A673 (cell line): ENCODE data around the gene C8A. TPM values are rescaled to one million over a fixed set of nuclear protein-coding genes. Genes with fewer than 3 reads are reported as not detected.

Experiments
- BruUV-seq: library from RNA; stranded (reverse); fragments of 400-500 nt; replicated peaks from 2 replicates; lab custom pipeline; 2021; lab: Mats Ljungman, UMichigan
- CTCF ChIA-PET: fragments of 300-600 bp; sonication (Branson Sonifier 250); formaldehyde crosslinking; loops from one replicate; lab custom pipeline; 2022; ENCODE audit warnings: antibody characterized with exemption; lab: Charles Lee
- POLR2A ChIA-PET: fragments of 300-600 bp; sonication (Branson Sonifier 250); formaldehyde crosslinking; loops from one replicate; lab custom pipeline; 2022; ENCODE audit warnings: antibody characterized with exemption; ENCODE audit not compliant: low non-redundant PET; lab: Charles Lee
- DNase-seq: peaks from one replicate; pipeline ENCODE4 v3.0.0-alpha.2; 2015; ENCODE audit warnings: low spot score
- H3K27ac ChIP-seq: fragments of 200-600 bp; sonication (generic); 2 replicates; pipeline ENCODE4 v1.5.1; 2016; ENCODE audit warnings: mixed run types, low read depth, mild to moderate bottlenecking, mixed read lengths, antibody characterized with exemption, low read length; ENCODE audit not compliant: poor library complexity, severe bottlenecking
- H3K27me3 ChIP-seq: fragments of 200-600 bp; sonication (generic); replicated peaks from 2 replicates; pipeline ENCODE4 v1.6.1; 2017; ENCODE audit warnings: mixed run types, low read depth, mild to moderate bottlenecking, mixed read lengths, antibody characterized with exemption, low read length; ENCODE audit not compliant: insufficient read depth, poor library complexity
- H3K36me3 ChIP-seq: fragments of 200-600 bp; sonication (generic); 2 replicates; pipeline ENCODE4 v1.6.1; 2016; ENCODE audit warnings: mixed run types, mild to moderate bottlenecking, mixed read lengths, antibody characterized with exemption, low read length; ENCODE audit not compliant: insufficient read depth, poor library complexity, severe bottlenecking
- H3K4me1 ChIP-seq: fragments of 200-600 bp; sonication (generic); 2 replicates; pipeline ENCODE4 v1.6.1; 2017; ENCODE audit warnings: mixed run types, mild to moderate bottlenecking, mixed read lengths, antibody characterized with exemption, low read length; ENCODE audit not compliant: insufficient read depth, poor library complexity, severe bottlenecking
- H3K4me3 ChIP-seq: fragments of 200-600 bp; sonication (generic); 2 replicates; pipeline ENCODE4 v1.5.1; 2016; ENCODE audit warnings: low read depth, mixed run types, mild to moderate bottlenecking, mixed read lengths, low read length; ENCODE audit not compliant: poor library complexity, severe bottlenecking
- H3K9me3 ChIP-seq: fragments of 200-600 bp; sonication (generic); 2 replicates; pipeline ENCODE4 v1.6.1; 2016; ENCODE audit warnings: mixed run types, low read depth, mild to moderate bottlenecking, mixed read lengths, antibody characterized with exemption, low read length; ENCODE audit not compliant: poor library complexity, severe bottlenecking
- CTCF ChIP-seq: fragments of 300-800, 200-600 bp; sonication (generic); conservative IDR thresholded peaks from 2 replicates; pipeline ENCODE4 v1.5.1; 2017; ENCODE audit warnings: low read depth, mild to moderate bottlenecking, antibody characterized with exemption, low read length, moderate library complexity, mixed read lengths
- EZH2 ChIP-seq: fragments of 200-600 bp; sonication (generic); IDR thresholded peaks from 2 replicates; pipeline ENCODE4 v1.6.1; 2017; ENCODE audit warnings: borderline replicate concordance, low read depth, mild to moderate bottlenecking, mixed read lengths, antibody characterized with exemption, low read length; ENCODE audit not compliant: poor library complexity, severe bottlenecking
- intact Hi-C: fragments of 100-400 bp; cut with micrococcal nuclease; formaldehyde crosslinking; loops from one replicate; pipeline ENCODE4 v1.10.0; 2022; ENCODE audit not compliant: unreplicated experiment
- total RNA-seq: library from RNA; stranded (reverse); gene quantifications from 2 replicates; pipeline ENCODE4 v1.2.3, GENCODE V29; 2021

C8A gene
- total RNA-seq, 1 experiment from 2014 or later, result not detected

GRCh38 chr1:56915960-56916359, 61.4 kb downstream of the C8A start:
- intact Hi-C loops, result no loop called here
- CTCF ChIA-PET, result no interaction called here
- POLR2A ChIA-PET, result interaction anchor here (0.6 kb wide), 1 partner anchor 1305 kb away, joined by 3 read pairs; no protein-coding TSS in a partner anchor
- H3K4me3 ChIP-seq, result no peak overlapping the region
- DNase-seq, result no peak
- H3K4me1 ChIP-seq, result peaks cover 7% of the 10 kb centered on the region
- no peak overlapping the region for H3K27ac ChIP-seq
- no peaks in the 10 kb centered on the region for H3K36me3 ChIP-seq
- H3K9me3 ChIP-seq, result no peaks in the 10 kb centered on the region
- TF ChIP-seq CTCF (no peak), EZH2 (no peak)
- H3K27me3 ChIP-seq, result no peaks in the 10 kb centered on the region
- BruUV-seq, result no TSS peak

- H3K36me3 ChIP-seq, result no peaks in the 10 kb centered on the region
- peaks cover 13% of the 10 kb centered on the region for H3K4me1 ChIP-seq
- TF ChIP-seq EZH2 (no peak), CTCF (no peak)
- H3K9me3 ChIP-seq, result no peaks in the 10 kb centered on the region
- no peak overlapping the region for H3K27ac ChIP-seq
- CTCF ChIA-PET, result no interaction called here
- DNase-seq, result no peak
- no peak overlapping the region for H3K4me3 ChIP-seq
- intact Hi-C loops, result no loop called here
- POLR2A ChIA-PET, result interaction anchor here (0.6 kb wide), 1 partner anchor 1304 kb away, joined by 3 read pairs; no protein-coding TSS in a partner anchor
- no TSS peak for BruUV-seq
- no peaks in the 10 kb centered on the region for H3K27me3 ChIP-seq
Observed at GRCh38 chr1:56916630-56917029, 62.0 kb downstream of the C8A start.

GRCh38 chr1:56917356-56917755, 62.8 kb downstream of the C8A start:
- no peak for TF ChIP-seq EZH2
- no peak for TF ChIP-seq CTCF
- intact Hi-C loops, result no loop called here

More at GRCh38 chr1:56917356-56917755, 62.8 kb downstream of the C8A start:
- no TSS peak for BruUV-seq
- POLR2A ChIA-PET, result no interaction called here
- H3K27me3 ChIP-seq, result no peaks in the 10 kb centered on the region
- no peak overlapping the region for H3K4me3 ChIP-seq
- CTCF ChIA-PET, result no interaction called here
- no peaks in the 10 kb centered on the region for H3K9me3 ChIP-seq
- no peak overlapping the region for H3K27ac ChIP-seq
- no peaks in the 10 kb centered on the region for H3K36me3 ChIP-seq
- DNase-seq, result no peak
- peaks cover 15% of the 10 kb centered on the region for H3K4me1 ChIP-seq
